Astrocyte of the cerebellum (primary cell): ENCODE data around the gene SLFN5.

ENCODE experiments used
- DNase-seq: peaks from one replicate; pipeline ENCODE4 v3.0.0-alpha.2; 2011; ENCODE audit warnings: low read depth
- H3K4me3 ChIP-seq: 2 replicates; pipeline ENCODE4 v1.5.1; 2011; ENCODE audit warnings: mild to moderate bottlenecking, low read depth, low read length, moderate library complexity
- CTCF ChIP-seq: IDR thresholded peaks from 2 replicates; pipeline ENCODE4 v1.5.1; 2012; ENCODE audit warnings: low read length, low read depth, moderate library complexity, mild to moderate bottlenecking; ENCODE audit errors: missing control alignments
- in situ Hi-C: cut with HindIII; loops from 2 replicates; pipeline ENCODE4 v1.10.0; 2017; ENCODE audit warnings: low sequenced_read_pairs

The SLFN5 gene

GRCh38 chr17:35214192-35214591 lies 28.7 kb upstream of the SLFN5 start:
- H3K4me3 ChIP-seq = no peak overlapping the region
- DNase-seq = no peak
- in situ Hi-C loops = no loop called here
- no peak for TF ChIP-seq CTCF

DNA sequence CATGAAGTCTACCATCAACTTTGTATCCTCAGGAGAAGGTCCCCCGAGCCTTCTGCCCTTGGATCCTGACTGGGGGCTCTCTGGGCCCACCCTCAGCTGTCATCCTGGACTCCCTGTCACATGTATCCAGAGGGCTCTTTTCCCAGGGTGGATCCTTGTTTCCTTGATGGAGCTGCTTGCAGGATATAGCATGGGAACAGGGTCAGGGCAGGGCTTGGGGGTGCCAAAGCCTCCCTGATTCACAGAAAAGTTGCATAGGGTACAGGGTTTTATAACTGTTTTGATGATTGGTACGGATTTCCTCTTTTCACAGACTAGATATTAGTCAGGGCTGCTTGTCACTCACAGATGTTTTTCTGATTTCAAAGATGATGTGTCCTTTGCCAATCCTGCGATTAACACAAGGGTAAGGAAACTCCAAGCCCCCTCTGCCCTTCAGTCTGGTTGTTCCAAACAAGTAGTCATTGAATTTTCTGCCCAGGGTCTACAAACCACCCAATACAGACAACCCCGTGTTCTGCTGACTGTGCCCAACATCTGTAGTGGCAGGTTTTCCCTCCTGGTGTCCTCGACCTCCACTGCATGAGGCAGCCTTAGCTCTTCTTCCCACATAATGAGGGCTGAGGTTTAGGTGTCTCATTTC lies 28.1 kb upstream of the SLFN5 start:
- DNase-seq = no peak

DNA sequence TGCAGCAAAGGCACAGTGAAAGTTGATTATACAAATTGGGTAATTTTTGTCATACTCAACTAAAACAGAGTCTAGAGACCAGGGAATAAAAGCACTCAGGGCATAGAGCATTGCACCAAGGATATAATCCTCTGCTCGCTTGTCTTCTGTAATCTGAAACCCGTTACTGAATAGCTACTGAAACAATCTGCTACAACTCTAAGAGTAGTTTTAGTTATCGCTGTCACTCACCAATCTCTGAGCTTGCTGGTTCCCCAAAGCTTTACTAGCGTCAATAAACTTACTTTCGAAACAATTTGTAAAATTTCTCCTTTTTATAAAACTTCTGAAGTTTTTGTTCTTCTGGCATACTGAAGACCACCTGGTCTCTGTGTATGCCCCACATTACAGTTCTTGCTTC lies 25.8 kb upstream of the SLFN5 start:
- DNase-seq = no peak
- H3K4me3 ChIP-seq = no peak overlapping the region
- no peak for TF ChIP-seq CTCF
- in situ Hi-C loops = no loop called here

More for the DNA sequence above, 28.1 kb upstream of the SLFN5 start:
- in situ Hi-C loops = no loop called here
- H3K4me3 ChIP-seq = no peak overlapping the region
- no peak for TF ChIP-seq CTCF

GRCh38 chr17:35218915-35219314 lies 24.0 kb upstream of the SLFN5 start:
- TF ChIP-seq CTCF = no peak
- no peak overlapping the region for H3K4me3 ChIP-seq
- DNase-seq = no peak
- in situ Hi-C loops = no loop called here

GRCh38 chr17:35222452-35222851 lies 20.4 kb upstream of the SLFN5 start:
- TF ChIP-seq CTCF = no peak
- DNase-seq = no peak
- in situ Hi-C loops = no loop called here
- H3K4me3 ChIP-seq = no peak overlapping the region

- no peak for TF ChIP-seq CTCF
- in situ Hi-C loops = no loop called here
- DNase-seq = no peak
- no peak overlapping the region for H3K4me3 ChIP-seq
Observed at GRCh38 chr17:35224436-35224835, 18.4 kb upstream of the SLFN5 start.
